ENCODE data around the gene CCL11. TPM values are rescaled to one million over a fixed set of nuclear protein-coding genes. Genes with fewer than 3 reads are reported as not detected.

CCL11 gene
- total RNA-seq, 1 experiment from 2014 or later = not detected

GRCh38 chr17:34253139-34253525, 32.4 kb upstream of the CCL11 start:
- no peak overlapping the region for H3K4me3 Mint-ChIP-seq
- H3K27ac Mint-ChIP-seq = no peak overlapping the region
- DNase-seq (ENCODE audit: low spot score) (no peak), ATAC-seq (no peak)
- peaks cover 62% of the 10 kb centered on the region for H3K4me1 Mint-ChIP-seq
- TF ChIP-seq ZMAT4 (CRISPR knock-in tag; IDR thresholded peaks at IDR 0.05) (no peak), SP1 (CRISPR knock-in tag; conservative IDR thresholded peaks at IDR 0.05) (no peak), ZNF423 (CRISPR knock-in tag; IDR thresholded peaks at IDR 0.05) (no peak), CDX4 (CRISPR knock-in tag; IDR thresholded peaks at IDR 0.05; ENCODE audit: borderline replicate concordance) (no peak), HMGA2 (CRISPR knock-in tag; IDR thresholded peaks at IDR 0.05) (no peak), ZNF396 (CRISPR knock-in tag; IDR thresholded peaks at IDR 0.05; ENCODE audit: borderline replicate concordance) (no peak)
- H3K9me3 Mint-ChIP-seq = no peaks in the 10 kb centered on the region
- H3K27me3 Mint-ChIP-seq (ENCODE audit: low read depth) = peaks cover 16% of the 10 kb centered on the region
- ChIA-PET POLR2A (no interaction called here), CTCF (interaction anchor here (1.3 kb wide), 1 partner anchor 108 kb away, joined by 4 read pairs; no protein-coding TSS in a partner anchor)
- no peaks in the 10 kb centered on the region for H3K36me3 Mint-ChIP-seq

- CTCF ChIA-PET = interaction anchor here (3.1 kb wide), 1 partner anchor 107 kb away, joined by 28 read pairs; no protein-coding TSS in a partner anchor
- peak overlapping the region; percentile 42; the same call in 1 of the 2 replicates for H3K27ac Mint-ChIP-seq
- POLR2A ChIA-PET = interaction anchor here (1.5 kb wide), 1 partner anchor 92 kb away, joined by 6 read pairs; no protein-coding TSS in a partner anchor
- DNase-seq (ENCODE audit: low spot score) = no peak
- TF ChIP-seq ZNF219 (CRISPR knock-in tag; IDR thresholded peaks at IDR 0.05; ENCODE audit: borderline replicate concordance) = no peak
- TF ChIP-seq NFATC4 (CRISPR knock-in tag; IDR thresholded peaks at IDR 0.05) = no peak
- TF ChIP-seq TP53 (CRISPR knock-in tag; IDR thresholded peaks at IDR 0.05) = no peak
- TF ChIP-seq RORB (CRISPR knock-in tag; IDR thresholded peaks at IDR 0.05) = no peak
- TF ChIP-seq FOXP1 (CRISPR knock-in tag; IDR thresholded peaks at IDR 0.05; ENCODE audit: borderline replicate concordance) = no peak
- no peak for TF ChIP-seq FOXP4 (CRISPR knock-in tag; IDR thresholded peaks at IDR 0.05)
- no peak for TF ChIP-seq ATF6 (CRISPR knock-in tag; IDR thresholded peaks at IDR 0.05)
- TF ChIP-seq TCF7 (CRISPR knock-in tag; IDR thresholded peaks at IDR 0.05; ENCODE audit: low read depth) = no peak
- TF ChIP-seq ZNF416 (CRISPR knock-in tag; IDR thresholded peaks at IDR 0.05) = no peak
- TF ChIP-seq E2F5 (CRISPR knock-in tag; IDR thresholded peaks at IDR 0.05) = no peak
- no peak for TF ChIP-seq ZNF263 (CRISPR knock-in tag; IDR thresholded peaks at IDR 0.05; ENCODE audit: low read depth)
- no peak for TF ChIP-seq AR (CRISPR knock-in tag; IDR thresholded peaks at IDR 0.05)
- no peak for TF ChIP-seq JUN (CRISPR knock-in tag; IDR thresholded peaks at IDR 0.05)
- TF ChIP-seq MXD4 (CRISPR knock-in tag; IDR thresholded peaks at IDR 0.05; ENCODE audit: borderline replicate concordance) = no peak
- TF ChIP-seq CDX4 (CRISPR knock-in tag; IDR thresholded peaks at IDR 0.05; ENCODE audit: borderline replicate concordance) = no peak
- TF ChIP-seq SMAD4 (CRISPR knock-in tag; IDR thresholded peaks at IDR 0.05) = no peak
- H3K4me1 Mint-ChIP-seq = peaks cover 62% of the 10 kb centered on the region
- peaks cover 21% of the 10 kb centered on the region for H3K27me3 Mint-ChIP-seq (ENCODE audit: low read depth)
- no peaks in the 10 kb centered on the region for H3K9me3 Mint-ChIP-seq
- no peak for ATAC-seq
- H3K4me3 Mint-ChIP-seq = no peak overlapping the region
- no peaks in the 10 kb centered on the region for H3K36me3 Mint-ChIP-seq
Measured at GRCh38 chr17:34254146-34254545, 31.4 kb upstream of the CCL11 start.

Data from WTC11 (cell line).